Measurements from ENCODE around the gene GIMD1.

Gene GIMD1

GRCh38 chr4:106320235-106320634 is 48.3 kb downstream of the GIMD1 start:
- in situ Hi-C loops (cut with HindIII; ENCODE audit: low sequenced_read_pairs) = no loop called here
- no peak overlapping the region for H3K4me3 ChIP-seq (ENCODE audit: low read depth, low read length)
- TF ChIP-seq CTCF (IDR thresholded peaks at IDR 0.05; ENCODE audit: low read depth, low read length) = no peak
- DNase-seq (ENCODE audit: low read depth, low spot score) = no peak

DNA sequence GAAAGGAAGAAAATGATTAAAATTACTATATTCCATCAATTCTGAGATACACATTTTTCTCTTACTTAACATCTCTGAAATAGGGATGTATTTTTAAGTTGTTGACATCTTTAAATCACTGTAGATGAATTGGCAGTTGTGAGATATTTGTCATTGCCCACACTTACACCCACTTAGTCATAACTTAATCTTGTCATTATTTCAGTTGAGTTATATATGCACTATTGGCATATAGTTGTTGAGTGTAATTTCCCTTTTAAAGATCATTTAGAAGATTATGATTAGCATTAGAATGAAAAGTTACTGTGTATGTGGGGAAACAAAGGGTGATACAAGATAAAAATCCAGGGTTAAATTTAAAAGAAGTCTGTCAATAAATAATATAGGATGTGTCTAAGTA is 50.1 kb downstream of the GIMD1 start:
- TF ChIP-seq CTCF (IDR thresholded peaks at IDR 0.05; ENCODE audit: low read depth, low read length) = no peak
- in situ Hi-C loops (cut with HindIII; ENCODE audit: low sequenced_read_pairs) = no loop called here
- H3K4me3 ChIP-seq (ENCODE audit: low read depth, low read length) = no peak overlapping the region
- DNase-seq (ENCODE audit: low read depth, low spot score) = no peak

- TF ChIP-seq CTCF (IDR thresholded peaks at IDR 0.05; ENCODE audit: low read depth, low read length) = no peak
- in situ Hi-C loops (cut with HindIII; ENCODE audit: low sequenced_read_pairs) = no loop called here
- H3K4me3 ChIP-seq (ENCODE audit: low read depth, low read length) = peak overlapping the region; percentile 79
- DNase-seq (ENCODE audit: low read depth, low spot score) = no peak
These were observed 50.8 kb downstream of the GIMD1 start for GRCh38 chr4:106317815-106318214.

DNA sequence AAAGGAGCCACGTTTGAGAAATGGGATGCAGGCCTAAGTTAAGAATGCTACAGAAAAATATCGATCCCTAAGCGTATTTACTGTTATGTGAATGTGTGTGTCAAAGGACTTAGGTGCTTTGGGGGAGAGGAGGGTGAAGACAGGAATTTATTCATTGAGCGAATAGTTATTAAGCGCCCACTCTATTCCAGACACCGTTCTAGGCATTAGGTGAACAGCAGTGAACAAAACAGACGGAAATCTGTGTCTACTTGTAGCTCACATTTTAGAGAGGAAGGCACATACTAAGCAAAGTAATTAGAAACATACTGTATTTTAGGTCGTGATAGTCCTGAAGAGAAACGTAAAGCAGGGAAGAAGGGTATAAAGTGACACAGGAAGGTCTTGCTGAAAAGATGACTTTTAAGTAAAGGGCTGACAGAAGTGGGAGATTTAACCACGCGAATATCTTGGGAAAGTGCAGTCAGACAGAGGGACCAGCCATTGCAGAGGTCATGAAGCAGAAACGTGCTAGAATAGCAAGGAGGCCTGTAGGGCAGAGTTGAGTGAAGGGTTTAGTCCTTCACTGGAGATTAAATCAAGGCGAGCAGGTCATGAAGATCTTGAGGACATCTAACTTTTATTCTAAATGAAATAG is 51.7 kb downstream of the GIMD1 start:
- in situ Hi-C loops (cut with HindIII; ENCODE audit: low sequenced_read_pairs) = no loop called here
- TF ChIP-seq CTCF (IDR thresholded peaks at IDR 0.05; ENCODE audit: low read depth, low read length) = no peak
- peak overlapping the region; percentile 79 for H3K4me3 ChIP-seq (ENCODE audit: low read depth, low read length)
- no peak for DNase-seq (ENCODE audit: low read depth, low spot score)

DNA sequence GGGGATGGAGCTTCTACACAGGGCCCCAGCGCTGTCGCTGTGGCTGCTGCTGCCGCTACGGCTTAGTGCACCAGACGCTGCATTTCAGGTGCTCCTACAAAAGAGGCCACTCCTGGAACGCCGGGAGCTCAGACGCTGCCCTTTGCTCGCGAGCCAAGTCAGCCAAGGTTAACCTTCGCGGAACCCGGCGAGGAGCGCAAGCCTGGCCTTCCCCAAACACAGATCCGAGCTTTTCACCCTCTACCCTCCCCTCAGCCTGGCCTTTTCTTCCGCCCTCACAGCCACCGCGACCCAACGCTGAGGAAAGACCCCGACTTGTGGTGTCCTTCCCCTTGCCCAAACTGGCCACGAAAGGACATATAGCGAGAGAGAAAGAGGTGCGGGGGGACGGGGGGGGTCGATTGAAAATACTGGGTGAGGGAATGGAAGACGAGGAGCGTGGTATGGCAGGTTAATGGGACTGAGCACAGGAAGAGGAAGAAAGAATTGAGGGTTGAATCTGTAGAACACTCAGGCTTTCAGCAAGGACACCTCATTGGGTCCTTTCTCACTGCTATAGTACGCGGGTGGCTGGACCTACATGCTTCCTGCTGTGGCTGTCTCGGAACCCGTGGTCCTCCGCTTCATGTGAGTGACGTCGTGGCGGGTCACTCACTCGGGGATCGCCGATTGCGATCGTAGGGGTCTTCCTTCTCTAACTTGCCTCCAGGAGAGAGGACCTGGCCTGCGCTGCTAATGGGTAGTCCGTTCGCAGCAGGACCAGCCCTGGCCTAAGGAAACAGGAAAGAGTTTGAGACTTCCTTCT is 52.4 kb downstream of the GIMD1 start, which contains the start of the genes AIMP1 and TBCK:
Gene AIMP1, plus strand, starts transcription at position 583 of the 805 bp plus-strand sequence. CDS start 8,460 bp downstream, outside the sequence.
Gene TBCK, minus strand, starts transcription at position 242 of the 805 bp plus-strand sequence. CDS start 7,249 bp downstream, outside the sequence.
- DNase-seq (ENCODE audit: low read depth, low spot score) = peak; percentile 94
- H3K4me3 ChIP-seq (ENCODE audit: low read depth, low read length) = peak within 1 kb of the TSS; percentile 79
- in situ Hi-C loops (cut with HindIII; ENCODE audit: low sequenced_read_pairs) = no loop called here
- no peak for TF ChIP-seq CTCF (IDR thresholded peaks at IDR 0.05; ENCODE audit: low read depth, low read length)

DNA sequence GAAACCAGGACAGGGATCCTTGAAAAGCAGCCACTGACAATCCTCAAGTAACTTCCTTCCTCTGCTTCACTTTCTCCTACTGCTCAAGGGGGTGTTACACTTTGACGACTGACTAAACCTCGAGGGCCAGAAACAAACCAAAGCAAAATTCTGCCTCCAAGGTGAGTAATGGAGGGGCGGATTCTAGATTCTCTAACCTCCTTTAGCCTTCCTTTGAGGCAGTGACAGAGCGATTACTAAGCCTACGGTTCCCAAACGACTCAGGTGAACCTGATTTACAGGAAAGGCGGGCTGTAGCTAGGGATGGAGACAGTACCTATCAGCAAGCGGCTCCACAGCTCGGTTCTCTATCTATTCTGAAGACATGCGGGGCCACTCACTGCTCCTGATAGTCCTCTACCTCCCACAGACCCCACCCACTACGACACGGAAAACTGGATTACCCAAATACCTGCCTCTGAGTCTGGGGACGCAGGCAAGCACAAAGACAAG is 53.1 kb downstream of the GIMD1 start:
- in situ Hi-C loops (cut with HindIII; ENCODE audit: low sequenced_read_pairs) = no loop called here
- peak overlapping the region; percentile 79 for H3K4me3 ChIP-seq (ENCODE audit: low read depth, low read length)
- no peak for TF ChIP-seq CTCF (IDR thresholded peaks at IDR 0.05; ENCODE audit: low read depth, low read length)
- DNase-seq (ENCODE audit: low read depth, low spot score) = peak; percentile 24
